ENCODE measurements around the gene PNRC2.

DNA sequence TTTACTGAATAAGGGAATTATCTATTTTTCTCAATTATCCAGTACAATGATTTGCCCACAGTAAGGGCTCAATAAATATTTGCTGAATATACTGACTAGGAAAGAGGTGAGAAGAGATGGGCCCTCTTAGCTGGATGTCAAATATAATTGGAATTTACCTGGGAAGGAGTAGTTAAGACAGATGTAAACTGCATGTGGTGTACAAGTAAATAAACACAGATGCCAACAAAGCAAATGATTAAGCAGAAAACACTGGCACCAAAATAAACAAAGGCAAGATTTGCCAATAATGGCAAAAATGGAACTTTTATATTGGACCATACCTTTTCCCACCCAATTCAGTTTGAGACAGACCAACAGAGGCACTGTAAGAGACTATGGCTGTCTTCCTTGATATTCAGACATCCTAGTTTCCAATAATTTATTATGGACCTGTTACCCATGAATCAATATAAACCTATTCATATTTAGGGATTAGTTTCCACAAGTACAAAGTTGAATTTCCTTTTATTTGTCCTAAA is 7.4 kb downstream of the PNRC2 start:
- TF ChIP-seq, protein P1, sequence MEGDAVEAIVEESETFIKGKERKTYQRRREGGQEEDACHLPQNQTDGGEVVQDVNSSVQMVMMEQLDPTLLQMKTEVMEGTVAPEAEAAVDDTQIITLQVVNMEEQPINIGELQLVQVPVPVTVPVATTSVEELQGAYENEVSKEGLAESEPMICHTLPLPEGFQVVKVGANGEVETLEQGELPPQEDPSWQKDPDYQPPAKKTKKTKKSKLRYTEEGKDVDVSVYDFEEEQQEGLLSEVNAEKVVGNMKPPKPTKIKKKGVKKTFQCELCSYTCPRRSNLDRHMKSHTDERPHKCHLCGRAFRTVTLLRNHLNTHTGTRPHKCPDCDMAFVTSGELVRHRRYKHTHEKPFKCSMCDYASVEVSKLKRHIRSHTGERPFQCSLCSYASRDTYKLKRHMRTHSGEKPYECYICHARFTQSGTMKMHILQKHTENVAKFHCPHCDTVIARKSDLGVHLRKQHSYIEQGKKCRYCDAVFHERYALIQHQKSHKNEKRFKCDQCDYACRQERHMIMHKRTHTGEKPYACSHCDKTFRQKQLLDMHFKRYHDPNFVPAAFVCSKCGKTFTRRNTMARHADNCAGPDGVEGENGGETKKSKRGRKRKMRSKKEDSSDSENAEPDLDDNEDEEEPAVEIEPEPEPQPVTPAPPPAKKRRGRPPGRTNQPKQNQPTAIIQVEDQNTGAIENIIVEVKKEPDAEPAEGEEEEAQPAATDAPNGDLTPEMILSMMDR (IDR thresholded peaks at IDR 0.05) = no peak
- TF ChIP-seq POLR2A (IDR thresholded peaks at IDR 0.05) = no peak

Data from right lobe of liver (tissue), 4 donors.